Activated T-helper 1 cell treated with Interleukin-2 at 50 U/mL for 16 hours (primary cell): ENCODE data around the gene F8.
A peak's percentile ranks its signal among the peaks of the same experiment; 100 is the strongest.
"Not testable (repeated sequence)": the region's sequence is repeated elsewhere in the genome, so short reads cannot be mapped to it uniquely, and the experiment has no call there.

ENCODE experiments used
- DNase-seq: peaks from one replicate; pipeline ENCODE4 v3.0.0-alpha.2; 2020; ENCODE audit warnings: low read depth

F8 gene

GRCh38 chrX:154816326-154816898 lies 206.1 kb downstream of the F8 start:
- DNase-seq, result not testable (repeated sequence)

DNA sequence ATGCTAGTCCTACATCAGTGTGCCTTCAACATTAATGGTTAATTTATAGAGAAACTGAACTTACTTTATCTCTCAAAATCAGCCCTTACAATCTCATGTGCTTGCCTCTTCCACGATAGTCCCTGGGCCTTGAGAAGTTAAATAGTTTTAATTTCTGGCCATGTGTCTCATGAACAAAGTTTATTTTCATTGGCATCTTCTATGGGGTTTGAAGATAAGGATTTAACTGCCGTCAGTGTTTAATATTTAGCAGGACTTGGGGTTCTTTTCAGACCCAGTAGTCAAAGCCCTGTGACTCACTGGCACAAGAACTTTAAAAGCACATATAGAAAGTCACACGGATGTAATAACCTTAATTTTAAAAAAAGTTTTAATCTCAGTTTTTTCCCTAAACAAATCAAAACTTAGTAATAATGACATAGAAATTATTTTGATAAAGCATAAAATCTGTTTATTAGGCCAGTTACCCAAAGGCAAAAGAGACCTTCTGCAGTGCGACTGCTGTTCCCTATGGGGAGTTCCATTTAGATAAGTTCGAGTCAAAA lies 207.2 kb downstream of the F8 start:
- no peak for DNase-seq

GRCh38 chrX:154813801-154814200 lies 208.7 kb downstream of the F8 start:
- no peak for DNase-seq

DNA sequence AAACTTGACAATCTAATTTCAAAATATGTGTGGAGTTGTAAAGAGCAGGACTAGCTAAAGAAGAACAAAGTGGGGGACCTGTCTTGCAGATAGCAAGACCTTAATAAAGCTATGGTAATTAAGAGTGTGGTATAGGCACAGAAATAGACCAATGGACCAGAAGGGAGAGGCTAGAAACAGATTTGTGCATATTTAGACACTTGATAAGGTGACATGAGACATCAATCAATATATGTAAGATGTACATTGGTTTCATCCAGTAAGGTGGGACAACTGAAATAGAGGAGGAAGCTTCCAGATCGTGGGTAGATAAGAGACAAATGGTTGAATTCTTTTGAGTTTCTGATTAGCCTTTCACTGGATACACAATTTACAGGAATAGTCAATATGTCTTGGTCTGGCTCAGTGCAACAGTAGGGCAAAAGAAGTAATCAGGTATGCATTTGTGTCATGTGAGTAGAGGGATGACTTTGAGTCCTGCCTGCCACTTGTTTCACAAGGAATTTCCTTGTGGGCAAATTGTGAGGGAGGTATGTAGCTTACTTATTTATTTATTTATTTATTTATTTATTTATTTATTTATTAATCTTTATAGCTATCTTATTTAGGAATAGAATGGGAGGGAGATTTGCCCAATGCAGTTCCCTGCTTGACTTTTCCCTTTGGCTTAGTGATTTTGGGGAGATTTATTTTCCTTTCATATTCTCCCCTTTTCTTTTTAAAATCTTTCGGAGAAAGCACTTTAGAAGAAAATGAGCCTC lies 210.0 kb downstream of the F8 start:
- DNase-seq, result no peak

GRCh38 chrX:154809939-154810665 lies 212.4 kb downstream of the F8 start:
- DNase-seq, result no peak

DNA sequence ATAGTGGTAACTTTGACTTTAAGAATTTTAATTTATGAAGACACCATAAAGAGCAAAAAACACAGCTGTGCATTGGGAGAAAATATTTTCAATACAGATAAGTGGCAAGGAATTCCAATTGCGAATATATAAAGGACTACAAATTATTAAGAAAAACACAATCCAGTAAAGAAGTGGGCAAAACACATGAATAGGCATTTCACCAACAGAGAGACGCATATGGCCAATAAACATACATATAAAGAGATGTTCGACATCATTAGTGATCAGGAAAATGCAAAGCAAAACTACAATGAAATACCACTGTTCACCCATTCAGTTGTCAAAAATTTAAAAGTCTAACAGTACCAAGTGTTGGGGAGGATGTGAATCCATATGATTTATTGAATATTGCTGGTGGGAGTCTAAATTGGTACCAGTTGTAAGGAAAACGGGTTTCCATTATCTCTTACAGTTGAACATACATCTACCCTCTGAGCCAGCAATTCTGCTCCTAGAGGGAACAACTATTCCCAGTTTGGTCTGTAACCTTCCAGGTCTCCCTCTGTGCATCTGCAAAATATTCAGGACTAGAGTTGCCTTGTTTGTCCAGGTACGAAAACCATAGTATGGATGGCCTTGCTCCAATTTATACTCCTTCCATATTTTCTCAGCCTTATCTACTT lies 215.6 kb downstream of the F8 start:
- DNase-seq, result no peak

- no peak for DNase-seq
Measured at GRCh38 chrX:154805696-154806091, 216.8 kb downstream of the F8 start.

DNA sequence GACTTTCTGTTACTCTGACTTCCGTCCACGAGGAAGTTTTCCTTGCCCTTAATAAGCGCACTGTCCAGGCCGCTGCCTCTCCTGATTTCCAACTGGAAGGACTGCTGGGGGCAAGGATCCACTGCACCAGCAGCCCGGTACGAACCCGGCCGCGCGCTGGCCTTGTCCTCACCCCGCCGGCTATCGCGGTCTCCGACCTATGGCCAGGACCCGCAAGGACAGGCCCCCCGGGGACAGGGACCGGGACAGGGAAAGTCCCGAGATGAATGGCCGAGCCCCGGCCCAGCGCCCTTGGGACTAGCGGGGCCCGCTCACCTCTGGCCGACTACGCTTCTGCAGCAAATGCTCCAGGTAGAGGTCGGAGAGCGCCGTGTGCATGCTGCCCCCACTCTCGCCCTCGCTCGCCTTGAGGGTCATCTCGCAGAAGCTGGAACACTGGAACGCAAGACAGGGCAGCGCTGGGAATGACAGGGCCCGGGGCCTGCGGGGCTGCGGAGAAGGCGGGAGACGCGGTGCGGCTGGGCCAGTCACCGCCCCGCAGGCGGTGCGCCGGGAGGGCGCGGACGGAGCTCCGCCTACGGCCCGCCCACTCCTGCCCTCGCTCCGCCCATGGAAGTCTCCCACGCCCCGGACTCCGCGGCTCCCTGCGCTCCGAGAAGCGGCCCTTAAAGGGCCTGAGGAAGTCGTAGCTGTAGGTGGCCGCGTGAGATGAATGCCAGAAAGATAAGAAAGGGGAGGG lies 217.4 kb downstream of the F8 start, which contains the start of gene MPP1:
Gene MPP1, minus strand, starts transcription at position 529 of the 739 bp plus-strand sequence. Its CDS starts 112 bp downstream, at position 417.
- DNase-seq, result peak; percentile 67

DNA sequence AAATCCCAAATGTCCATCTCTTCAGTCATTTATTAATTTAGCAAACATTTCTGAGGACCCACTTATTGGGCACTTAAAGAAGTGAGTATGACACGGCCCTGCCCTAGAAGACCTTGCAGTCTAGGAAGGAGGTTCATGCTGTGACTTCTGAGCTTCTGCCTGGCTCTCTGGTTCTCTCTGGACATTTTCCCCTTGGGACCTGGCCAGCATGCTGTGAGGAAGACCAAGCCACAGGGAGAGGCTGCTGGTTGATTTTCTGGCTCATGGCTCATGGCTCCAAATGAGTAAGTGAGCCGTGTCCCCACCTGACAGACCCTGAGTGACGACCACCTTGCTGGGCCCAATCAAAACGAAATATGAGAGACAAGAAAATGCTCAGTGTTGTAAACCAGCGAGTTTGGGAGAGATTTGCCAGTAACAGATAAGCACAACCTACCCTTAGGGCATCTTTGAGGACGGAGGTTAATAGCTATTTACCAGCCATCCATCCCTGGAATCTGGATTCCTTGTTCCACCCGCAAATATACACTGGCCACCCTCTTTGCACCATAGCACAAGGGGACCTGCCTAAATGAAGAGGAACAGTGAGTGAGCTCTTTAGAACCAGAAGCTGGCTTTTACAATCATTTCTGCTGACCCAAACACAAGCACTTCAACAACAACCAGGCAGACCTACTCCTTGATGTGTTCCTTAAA lies 218.1 kb downstream of the F8 start:
- no peak for DNase-seq

- no peak for DNase-seq
Measured at GRCh38 chrX:154802947-154803346, 219.6 kb downstream of the F8 start.

GRCh38 chrX:154800478-154801210 lies 221.9 kb downstream of the F8 start:
- no peak for DNase-seq

GRCh38 chrX:154799556-154800348 lies 222.8 kb downstream of the F8 start:
- no peak for DNase-seq

GRCh38 chrX:154797006-154797405 lies 225.5 kb downstream of the F8 start:
- no peak for DNase-seq

DNA sequence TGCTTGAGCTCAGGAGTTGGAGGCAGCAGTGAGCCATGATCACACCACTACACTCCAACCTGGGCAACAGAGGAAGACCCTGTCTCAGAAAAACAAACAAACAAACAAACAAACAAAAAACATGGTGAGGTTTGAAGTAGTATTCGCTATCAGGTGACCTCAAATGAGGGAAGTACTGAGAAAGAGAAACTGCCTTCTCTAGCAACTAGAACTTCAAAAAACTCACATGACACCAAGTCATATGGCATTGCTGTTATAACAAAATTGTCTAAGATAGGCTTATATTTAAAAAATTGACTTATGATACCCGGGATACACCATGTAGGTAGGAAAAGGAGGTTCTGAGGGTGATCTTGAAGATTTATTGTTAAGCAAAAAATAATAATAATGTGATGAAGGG lies 227.5 kb downstream of the F8 start:
- no peak for DNase-seq

DNA sequence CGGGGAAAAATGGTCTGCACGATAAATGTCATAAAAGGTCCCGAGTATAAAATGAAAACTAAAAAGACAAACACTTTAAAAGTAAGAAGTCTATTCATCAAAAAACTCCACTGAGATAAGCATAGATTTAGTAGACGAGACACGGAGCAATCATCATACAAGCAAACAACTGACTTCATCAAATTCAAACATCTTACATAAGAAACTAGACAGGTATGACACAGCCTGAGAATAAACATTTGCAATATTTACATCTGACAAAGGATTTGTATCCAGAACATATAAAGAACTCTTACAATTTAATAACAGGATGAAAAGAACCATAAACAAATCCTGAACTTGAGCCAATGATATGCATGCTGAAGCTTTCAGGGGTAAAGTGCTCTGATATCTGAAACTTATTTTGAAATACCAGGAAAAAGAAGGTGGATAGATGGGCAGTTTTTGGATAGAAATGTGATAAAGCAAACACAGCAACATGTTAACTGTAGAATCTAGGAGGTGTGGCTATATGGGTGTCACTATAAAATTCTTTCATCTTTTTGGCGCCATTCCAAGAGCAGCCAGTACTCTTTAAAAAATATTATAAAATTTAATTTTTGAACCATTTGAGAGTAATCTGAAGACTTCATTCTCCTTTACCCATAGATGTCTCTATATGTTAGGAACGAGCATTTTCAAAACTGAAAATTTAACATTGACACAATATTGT lies 229.3 kb downstream of the F8 start:
- no peak for DNase-seq

DNA sequence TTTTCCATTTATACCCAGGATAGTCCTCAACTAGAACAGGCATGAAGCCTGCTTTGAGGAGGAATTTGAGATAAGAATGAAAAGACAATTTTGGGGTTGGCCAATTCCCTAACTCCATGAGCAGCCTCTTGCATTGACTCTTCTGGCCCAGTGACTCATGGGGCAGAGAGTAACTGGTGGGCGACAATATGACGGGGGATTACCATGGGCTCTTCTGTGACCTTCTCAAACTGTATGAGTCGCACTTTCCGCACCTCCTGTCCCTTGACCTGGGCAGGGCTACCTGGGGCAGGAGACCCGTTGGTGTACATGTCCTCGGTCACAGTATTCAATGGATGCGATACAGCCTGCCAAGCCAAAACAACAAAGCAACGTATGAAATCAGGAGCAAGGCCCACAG lies 230.6 kb downstream of the F8 start:
- no peak for DNase-seq

- DNase-seq, result no peak
Measured at GRCh38 chrX:154791467-154791866, 231.1 kb downstream of the F8 start.
